Measurements from ENCODE around the gene PLEKHM2.
A peak's percentile ranks its signal among the peaks of the same experiment; 100 is the strongest.
"Not testable (repeated sequence)": the region's sequence is repeated elsewhere in the genome, so short reads cannot be mapped to it uniquely, and the experiment has no call there.

PLEKHM2 gene
- total RNA-seq = 134 to 272 (median 200) reads per million in 17 experiments

GRCh38 chr1:15684042-15684461 is at the start of gene PLEKHM2:
Gene PLEKHM2, plus strand, starts transcription at chr1:15684320. Its CDS starts 239 bp downstream, at chr1:15684559.
- peak; percentile 65 to 90 (median 76) for DNase-seq

GRCh38 chr1:15636436-15636835 is 47.7 kb upstream of the PLEKHM2 start:
- DNase-seq = no peak

GRCh38 chr1:15637826-15638225 is 46.3 kb upstream of the PLEKHM2 start:
- no peak for DNase-seq

- no peak for DNase-seq
Measured at GRCh38 chr1:15639262-15639661, 44.9 kb upstream of the PLEKHM2 start.

GRCh38 chr1:15639931-15640330 is 44.2 kb upstream of the PLEKHM2 start:
- no peak for DNase-seq

- DNase-seq = peak in 3 of 4 experiments; percentile 27 to 39 (median 38)
Measured at GRCh38 chr1:15640667-15641066, 43.5 kb upstream of the PLEKHM2 start.

- no peak for DNase-seq
Measured at GRCh38 chr1:15649937-15650336, 34.2 kb upstream of the PLEKHM2 start.

GRCh38 chr1:15650433-15650832 is 33.7 kb upstream of the PLEKHM2 start:
- DNase-seq = no peak

GRCh38 chr1:15652130-15652529 is 32.0 kb upstream of the PLEKHM2 start:
- not testable (repeated sequence) for DNase-seq

- no peak for DNase-seq
Measured at GRCh38 chr1:15654091-15654690, 29.9 kb upstream of the PLEKHM2 start.

GRCh38 chr1:15656464-15656863 is 27.7 kb upstream of the PLEKHM2 start:
- peak; percentile 7 to 28 (median 18) for DNase-seq

GRCh38 chr1:15657021-15657420 is 27.1 kb upstream of the PLEKHM2 start:
- DNase-seq = peak in 3 of 4 experiments; percentile 40 to 61 (median 57)

- no peak for DNase-seq
Measured at GRCh38 chr1:15660151-15660550, 24.0 kb upstream of the PLEKHM2 start.

- DNase-seq = no peak
Measured at GRCh38 chr1:15662477-15662876, 21.6 kb upstream of the PLEKHM2 start.

- no peak for DNase-seq
Measured at GRCh38 chr1:15663925-15664324, 20.2 kb upstream of the PLEKHM2 start.

- DNase-seq = no peak
Measured at GRCh38 chr1:15667362-15667761, 16.8 kb upstream of the PLEKHM2 start.

GRCh38 chr1:15668089-15668754 is 15.9 kb upstream of the PLEKHM2 start:
- DNase-seq = no peak

- no peak for DNase-seq
Measured at GRCh38 chr1:15669074-15669473, 15.0 kb upstream of the PLEKHM2 start.

GRCh38 chr1:15669864-15670263 is 14.3 kb upstream of the PLEKHM2 start:
- DNase-seq = no peak

GRCh38 chr1:15671430-15671829 is 12.7 kb upstream of the PLEKHM2 start:
- DNase-seq = no peak

- DNase-seq = peak; percentile 68 to 86 (median 78)
Measured at GRCh38 chr1:15674386-15675159, 9.5 kb upstream of the PLEKHM2 start.

GRCh38 chr1:15676010-15676409 is 8.1 kb upstream of the PLEKHM2 start:
- peak; percentile 76 to 86 (median 84) for DNase-seq
